GM18858 (cell line): ENCODE data around the gene KCP.

ENCODE experiments used
- ATAC-seq: cut with Tn5 transposase; IDR thresholded peaks from one replicate; pipeline ENCODE4 v1.9.1; 2021; ENCODE audit not compliant: unreplicated experiment

The KCP gene

GRCh38 chr7:128876586-128876977 lies 33.9 kb downstream of the KCP start:
- ATAC-seq: no peak

- ATAC-seq: no peak
Measured at GRCh38 chr7:128876127-128876526, 34.4 kb downstream of the KCP start.

GRCh38 chr7:128875523-128875948 lies 35.0 kb downstream of the KCP start:
- ATAC-seq: no peak

GRCh38 chr7:128874140-128875031 lies 36.1 kb downstream of the KCP start:
- ATAC-seq: no peak

- ATAC-seq: no peak
Measured at GRCh38 chr7:128873234-128873633, 37.3 kb downstream of the KCP start.

GRCh38 chr7:128872394-128872824 lies 38.1 kb downstream of the KCP start:
- ATAC-seq: no peak

- no peak for ATAC-seq
Measured at GRCh38 chr7:128871050-128871449, 39.5 kb downstream of the KCP start.

GRCh38 chr7:128869944-128870285 lies 40.6 kb downstream of the KCP start:
- ATAC-seq: peak; percentile 22

- peak; percentile 45 for ATAC-seq
Measured at GRCh38 chr7:128869138-128869943, 41.2 kb downstream of the KCP start.

GRCh38 chr7:128868624-128869137 lies 41.8 kb downstream of the KCP start:
- no peak for ATAC-seq

- no peak for ATAC-seq
Measured at GRCh38 chr7:128867842-128868623, 42.5 kb downstream of the KCP start.

GRCh38 chr7:128867241-128867640 lies 43.3 kb downstream of the KCP start:
- no peak for ATAC-seq

GRCh38 chr7:128865996-128866877 lies 44.3 kb downstream of the KCP start:
- no peak for ATAC-seq

GRCh38 chr7:128865303-128865702 lies 45.2 kb downstream of the KCP start:
- ATAC-seq: no peak

GRCh38 chr7:128863433-128863989 lies 47.0 kb downstream of the KCP start:
- ATAC-seq: peak; percentile 29

GRCh38 chr7:128862571-128863432 lies 47.7 kb downstream of the KCP start, which contains the start of gene ATP6V1F:
ATP6V1F (plus strand) TSS chr7:128862856; CDS start chr7:128862905, 49 bp downstream.
- ATAC-seq: peak; percentile 78

- no peak for ATAC-seq
Measured at GRCh38 chr7:128861957-128862570, 48.4 kb downstream of the KCP start.
